Inferior parietal cortex (tissue), 1 donor: ENCODE measurements around the gene CFAP61.
"Not testable (repeated sequence)": the region's sequence is repeated elsewhere in the genome, so short reads cannot be mapped to it uniquely, and the experiment has no call there.

Experiments
- DNase-seq: peaks from one replicate; pipeline ENCODE4 v3.0.0-alpha.2; 2016; ENCODE audit errors: extremely low spot score

Gene CFAP61

DNA sequence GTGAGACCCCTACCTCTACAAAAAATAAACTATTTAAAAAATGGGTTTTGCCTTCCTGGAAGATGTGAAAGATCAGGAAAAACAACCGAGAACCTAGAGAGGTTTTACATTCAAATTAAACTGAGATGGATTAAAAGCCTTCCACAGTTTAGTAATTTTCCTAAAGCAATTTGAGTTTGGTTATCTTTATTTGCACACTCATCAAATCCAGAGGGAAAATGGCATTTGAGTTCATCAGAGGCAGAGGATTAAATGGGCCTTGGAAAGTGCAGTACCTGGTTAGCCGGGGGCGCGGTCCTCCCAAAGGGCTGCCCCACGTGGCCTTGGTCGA lies 158.6 kb downstream of the CFAP61 start:
- no peak for DNase-seq

DNA sequence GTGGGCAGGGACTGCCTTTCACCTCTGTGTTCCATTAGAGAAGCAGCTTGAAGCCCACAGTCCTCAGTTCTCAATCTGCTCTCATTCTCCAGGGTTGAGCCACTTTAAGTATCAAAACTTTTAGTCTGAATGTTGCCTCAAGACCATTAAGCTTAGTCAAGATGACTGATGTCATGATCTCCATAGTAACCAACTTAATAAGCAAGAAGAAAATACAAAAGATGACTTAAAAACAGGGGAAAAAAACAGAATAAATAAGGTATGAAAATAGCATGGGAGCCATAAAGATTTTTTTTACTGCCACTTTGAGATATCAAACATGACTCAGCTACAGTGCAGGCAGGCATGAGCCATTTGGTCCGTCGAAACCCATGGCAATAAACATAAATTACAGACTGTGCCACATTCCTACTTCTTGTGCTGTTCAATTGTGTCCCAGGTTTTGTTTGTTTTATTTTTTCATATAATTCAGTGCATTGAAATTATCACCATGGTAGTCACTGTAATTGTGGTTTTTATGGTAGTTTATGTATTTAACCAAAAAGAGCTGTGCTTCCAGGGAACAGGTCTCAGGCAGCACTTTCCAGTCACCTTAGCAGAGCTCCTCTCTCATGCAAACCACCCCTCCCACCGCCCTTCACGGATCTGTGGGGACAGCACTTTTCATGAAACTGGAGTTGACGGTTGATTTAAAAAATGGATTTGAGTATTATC lies 159.1 kb downstream of the CFAP61 start:
- DNase-seq: no peak

DNA sequence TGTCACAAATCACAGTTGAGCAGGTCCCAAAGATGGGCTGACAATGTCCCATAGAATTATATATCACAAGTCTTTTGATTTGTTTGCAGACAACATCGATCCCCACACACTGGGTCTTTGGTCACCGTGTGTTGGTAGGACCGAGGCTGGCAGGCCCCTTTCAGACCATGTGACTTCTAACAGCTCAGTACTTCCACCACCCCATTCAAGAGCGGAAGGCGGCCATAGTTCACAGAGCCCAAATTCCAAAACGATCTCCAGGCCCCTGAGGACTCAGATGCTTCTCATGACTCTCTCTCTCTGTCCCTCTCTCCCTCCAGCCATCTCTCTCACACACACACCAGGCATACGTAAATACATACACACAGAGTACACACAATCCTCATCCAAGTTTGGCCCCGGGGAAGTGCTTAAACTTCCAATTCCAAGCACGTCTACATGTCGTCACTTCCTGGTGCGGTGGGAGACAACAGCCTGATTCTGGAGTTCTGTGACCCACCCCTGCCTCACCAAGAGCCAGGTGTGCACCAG lies 159.7 kb downstream of the CFAP61 start:
- DNase-seq: no peak

DNA sequence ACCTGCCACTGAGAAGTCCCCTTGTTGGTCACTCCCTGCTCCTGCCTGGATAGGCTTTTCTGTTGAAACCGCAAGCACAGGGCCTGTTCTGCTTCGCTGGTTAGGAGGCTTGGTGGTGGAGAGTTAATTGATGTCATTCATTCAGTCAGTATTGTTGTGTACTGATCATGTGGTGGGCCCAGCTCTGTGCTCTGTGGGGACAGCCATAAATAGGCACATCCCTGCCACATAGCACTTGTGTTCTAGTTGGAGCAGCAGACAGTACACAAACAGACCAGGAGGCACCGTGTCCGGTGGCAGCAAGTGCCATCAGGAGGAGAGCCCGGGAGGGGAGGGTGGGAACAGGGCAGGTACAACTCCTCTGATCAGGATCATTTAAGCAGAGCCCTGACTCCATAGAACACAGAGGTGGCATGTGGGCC lies 160.4 kb downstream of the CFAP61 start:
- DNase-seq: no peak

DNA sequence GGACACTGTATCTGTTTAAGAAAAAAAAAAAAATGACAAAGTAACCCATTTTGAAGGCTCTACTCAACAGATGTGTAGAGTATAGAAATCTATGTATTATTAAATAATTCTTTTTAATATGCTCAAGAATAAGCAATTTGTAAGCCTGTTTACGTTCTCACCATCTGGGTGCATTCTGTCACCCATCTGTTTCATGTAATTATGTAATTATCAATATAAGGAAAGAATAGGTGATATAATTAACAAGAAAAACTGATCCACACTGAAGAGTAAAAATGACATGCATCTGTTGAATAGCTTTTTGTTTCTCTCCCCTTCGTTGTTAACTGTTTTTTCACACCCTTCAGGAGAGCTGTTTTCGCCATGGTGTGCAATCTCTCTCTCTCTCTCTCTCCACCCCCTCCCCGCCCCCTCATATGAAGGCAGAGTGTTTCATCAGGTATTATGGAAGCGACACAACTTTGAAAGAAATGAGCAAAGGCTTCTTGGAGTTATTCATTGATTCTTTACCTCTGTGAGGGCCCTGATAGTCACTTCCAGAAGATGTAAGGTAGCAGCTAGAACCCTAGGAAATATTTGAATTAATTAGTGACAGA lies 161.3 kb downstream of the CFAP61 start:
- DNase-seq: no peak

DNA sequence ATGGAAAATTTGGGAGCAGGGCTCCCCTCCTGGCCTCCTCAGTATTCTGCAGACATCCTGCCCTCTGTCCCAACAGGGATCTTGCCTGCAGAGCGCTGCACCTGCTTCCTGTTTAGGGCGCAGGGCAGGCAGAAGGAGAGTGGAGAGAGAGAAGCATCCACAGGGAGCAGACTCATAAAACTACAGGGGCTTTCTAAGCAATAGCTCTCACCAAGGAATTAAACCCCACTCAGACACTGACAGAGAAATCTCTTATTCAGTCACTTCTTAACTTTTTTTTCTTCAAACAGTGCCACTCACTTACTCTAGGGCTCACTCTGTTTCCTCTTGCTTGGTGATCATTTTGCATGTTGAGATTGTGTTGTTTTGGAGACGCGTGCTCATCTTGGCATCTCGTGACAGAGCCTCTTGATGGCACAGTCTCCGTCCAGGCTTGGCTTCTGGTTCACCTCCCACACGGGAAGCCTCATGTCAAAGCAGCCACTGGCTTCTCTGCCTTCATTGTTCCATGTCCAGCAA lies 162.5 kb downstream of the CFAP61 start:
- DNase-seq: no peak

DNA sequence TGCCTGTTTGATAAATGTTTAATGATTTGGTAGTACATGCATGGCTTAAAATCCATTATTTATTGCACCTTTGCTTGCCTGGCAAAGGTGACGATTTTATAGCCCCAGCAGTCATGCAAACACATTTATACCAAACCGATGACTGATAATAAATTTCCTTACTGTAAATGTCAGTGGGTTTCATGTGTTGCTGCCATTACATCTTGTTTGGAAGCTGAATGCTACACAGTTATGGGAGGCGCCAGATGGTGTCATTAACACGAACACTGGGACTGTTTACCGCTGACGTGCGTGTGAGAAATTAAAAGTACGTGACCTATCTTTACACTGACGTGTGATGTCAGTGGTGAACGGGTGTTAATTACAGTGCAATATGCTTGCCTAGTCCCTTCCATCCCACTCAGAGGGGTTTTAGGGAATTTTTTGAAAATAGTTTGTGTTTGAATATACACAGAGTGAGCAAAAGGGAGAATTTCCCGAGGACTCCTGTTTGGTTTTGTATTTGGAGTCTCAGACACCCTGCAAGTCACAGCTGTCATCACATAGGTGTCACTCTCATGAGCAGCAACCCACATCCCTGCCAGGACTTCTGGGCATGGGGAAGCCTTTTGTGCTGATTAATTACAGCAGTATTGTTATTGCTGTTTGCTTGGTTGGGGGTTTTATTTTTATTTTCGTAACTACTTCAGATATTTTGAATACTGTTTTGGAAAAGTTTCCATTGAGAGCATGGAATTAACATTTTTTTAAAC lies 163.8 kb downstream of the CFAP61 start:
- DNase-seq: no peak

DNA sequence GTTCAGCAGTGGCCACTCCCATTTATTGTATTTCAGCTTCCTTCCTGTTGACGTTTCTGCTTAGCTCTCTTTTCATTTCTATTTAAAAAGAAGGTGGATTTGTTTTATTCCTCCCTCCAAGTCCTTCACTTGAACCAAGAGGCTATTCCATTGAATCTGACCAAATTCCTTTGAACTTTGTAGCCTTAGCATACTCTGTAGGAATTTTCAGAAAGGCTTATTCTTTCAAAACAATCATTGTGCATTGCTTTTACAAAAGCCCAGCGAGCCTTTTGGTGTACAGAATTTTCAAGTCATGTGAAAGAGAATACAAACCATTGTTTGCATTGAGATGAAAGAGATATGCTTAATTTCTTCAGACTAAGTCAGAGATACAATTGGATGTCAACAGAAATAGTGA lies 164.6 kb downstream of the CFAP61 start:
- no peak for DNase-seq

DNA sequence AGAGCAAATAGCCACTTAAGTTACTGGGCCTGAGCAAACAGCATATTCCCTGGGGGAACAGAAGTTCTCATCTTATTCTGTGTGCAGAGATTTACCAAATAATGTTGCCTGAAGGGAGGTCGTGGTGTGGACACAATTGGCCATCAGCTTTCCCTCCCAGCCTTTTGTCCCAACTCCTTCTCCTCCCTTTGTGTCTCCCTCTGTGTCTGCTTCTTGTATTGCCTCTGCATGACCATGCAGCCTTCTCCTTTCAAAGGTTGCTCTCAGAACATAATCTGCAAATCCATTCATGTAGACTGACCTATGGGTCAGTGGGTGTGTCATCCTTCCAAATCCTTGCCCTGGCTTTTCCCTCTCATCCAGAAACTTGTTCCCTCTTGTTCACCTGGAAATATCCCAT lies 165.3 kb downstream of the CFAP61 start:
- no peak for DNase-seq

DNA sequence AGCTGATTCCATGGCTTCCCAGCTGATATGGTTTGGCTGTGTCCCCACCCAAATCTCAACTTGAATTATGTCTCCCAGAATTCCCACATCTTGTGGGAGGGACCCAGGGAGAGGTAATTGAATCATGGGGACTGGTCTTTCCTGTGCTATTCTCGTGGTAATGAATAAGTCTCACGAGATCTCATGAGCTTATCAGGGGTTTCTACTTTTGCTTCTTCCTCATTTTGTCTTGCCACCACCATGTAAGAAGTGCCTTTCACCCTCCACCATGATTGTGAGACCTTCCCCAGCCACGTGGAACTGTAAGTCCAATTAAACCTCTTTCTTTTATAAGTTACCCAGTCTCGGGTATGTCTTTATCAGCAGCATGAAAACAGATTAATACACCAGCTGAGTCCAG lies 165.8 kb downstream of the CFAP61 start:
- not testable (repeated sequence) for DNase-seq

DNA sequence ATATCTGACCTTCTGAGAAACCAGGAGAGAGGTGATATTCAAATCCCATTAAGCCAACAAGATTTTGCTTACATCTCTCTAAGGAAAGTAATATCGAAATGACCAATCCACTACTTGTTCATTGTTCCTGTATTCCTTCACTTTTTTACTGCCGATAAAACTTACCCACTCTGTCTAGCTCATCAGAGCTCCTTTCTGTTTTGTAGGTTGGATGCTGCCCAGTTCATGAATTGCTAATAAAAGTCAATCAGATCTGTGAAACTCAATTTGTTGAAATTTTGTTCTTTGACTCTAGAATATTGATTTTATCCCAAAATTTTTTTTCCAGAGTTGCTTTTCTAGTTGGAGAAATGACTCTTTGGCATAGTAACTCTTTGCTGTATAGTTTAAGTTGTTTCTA lies 166.7 kb downstream of the CFAP61 start:
- DNase-seq: no peak

DNA sequence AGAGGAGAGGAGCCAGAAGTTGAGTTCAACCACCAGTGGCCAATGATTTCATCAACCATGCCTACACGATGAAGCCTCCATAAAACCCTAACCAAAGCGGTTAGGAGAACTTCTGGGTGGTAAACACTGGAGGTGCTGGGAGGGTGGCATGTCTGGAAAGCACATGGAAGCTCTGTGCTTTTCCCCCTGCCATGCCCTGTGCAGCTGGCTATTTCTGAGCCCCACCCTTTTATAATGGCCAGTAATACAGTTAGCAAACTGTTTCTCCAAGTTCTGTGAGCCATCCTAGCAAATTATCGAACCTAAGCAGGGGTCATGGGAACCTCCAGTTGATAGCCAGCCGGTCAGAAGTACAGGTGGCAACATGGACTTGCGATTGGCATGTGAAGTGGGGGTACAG lies 167.8 kb downstream of the CFAP61 start:
- no peak for DNase-seq

DNA sequence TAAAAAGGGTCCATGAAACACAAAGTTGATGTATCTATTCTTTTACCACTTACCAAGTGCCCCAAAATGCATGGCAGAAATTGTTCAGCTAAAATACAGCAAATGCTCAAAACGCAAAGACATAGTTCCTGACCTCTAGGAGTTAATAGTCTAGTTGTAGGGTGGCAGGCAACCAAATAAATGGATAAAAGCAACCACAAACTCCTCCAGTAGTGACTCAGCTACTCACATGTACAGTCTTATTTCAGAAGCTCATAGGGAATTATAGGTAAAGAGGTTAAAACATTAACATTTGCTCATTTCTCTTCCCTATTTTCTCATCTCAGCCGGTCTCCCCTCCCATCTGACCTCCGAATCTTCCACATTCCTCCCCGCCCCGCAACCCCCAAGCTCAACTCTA lies 171.6 kb downstream of the CFAP61 start:
- no peak for DNase-seq

DNA sequence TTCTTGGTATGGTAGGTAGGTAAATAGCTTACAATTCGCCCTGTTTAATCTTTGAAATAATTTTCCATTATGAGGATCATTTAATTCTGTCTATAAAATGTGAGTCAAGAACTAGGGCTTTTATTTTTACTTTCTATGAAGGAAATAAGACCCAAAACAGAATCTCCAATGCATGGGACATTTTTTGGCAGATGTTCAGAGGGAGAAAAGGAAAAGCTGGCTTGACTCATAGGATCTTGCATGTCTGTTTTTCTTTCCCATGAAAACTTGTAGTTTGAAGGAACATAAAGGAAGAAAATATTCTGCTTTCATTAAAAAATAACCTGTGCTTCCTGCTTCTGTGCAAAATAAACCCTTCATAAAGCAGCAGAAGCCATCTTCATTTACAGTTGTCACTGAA lies 172.5 kb downstream of the CFAP61 start:
- DNase-seq: no peak

DNA sequence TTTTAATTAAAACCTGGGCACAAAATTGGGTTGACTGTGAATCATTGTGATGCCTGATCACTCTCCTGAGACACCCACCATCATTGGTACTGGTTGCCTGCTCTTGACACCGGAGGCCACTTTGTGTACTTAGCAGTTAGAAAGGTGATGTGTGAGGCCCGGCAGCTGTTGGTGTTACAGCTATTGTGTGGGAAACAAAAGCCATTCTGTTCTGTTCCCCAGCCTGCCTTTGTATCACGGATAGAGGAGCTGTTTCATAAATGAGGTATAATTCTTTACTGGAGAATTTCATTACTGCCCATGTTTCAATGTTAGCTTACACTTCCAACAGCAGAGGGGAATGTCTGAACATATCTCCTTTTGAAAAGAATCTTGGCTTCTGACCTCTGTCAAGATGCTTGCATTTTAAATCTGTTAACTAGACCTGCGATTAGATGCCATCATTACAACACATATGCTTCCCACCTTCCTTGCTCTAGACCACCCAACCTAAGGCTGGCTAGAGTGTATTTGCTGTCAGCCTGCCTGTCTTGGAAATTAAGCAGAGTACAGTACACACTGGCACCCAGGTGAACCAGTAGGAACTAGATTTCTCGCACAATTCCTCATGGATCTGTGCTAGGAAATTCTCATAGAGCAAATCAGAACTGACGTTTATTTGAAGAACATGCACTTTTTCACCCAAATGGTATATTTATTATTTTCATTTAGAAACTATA lies 173.2 kb downstream of the CFAP61 start:
- DNase-seq: no peak

DNA sequence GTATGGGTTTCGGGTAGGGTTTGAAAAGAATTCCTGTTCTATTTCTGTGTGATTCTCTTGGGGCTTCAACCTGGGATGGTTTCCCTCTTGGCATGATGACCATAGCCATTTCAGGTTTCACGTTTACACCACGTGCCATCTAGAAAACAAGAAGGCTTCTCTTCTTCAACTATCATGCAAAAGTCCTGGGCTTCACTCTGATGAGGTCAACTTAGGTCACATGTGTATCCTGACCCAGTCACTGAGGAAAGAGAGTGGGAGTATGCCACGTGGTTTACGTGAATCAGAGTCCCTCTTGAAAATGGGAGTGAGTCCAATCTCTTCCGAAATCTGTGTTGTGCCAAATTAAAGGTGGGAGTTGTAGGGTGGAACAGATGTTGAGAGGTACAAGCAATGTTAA lies 174.2 kb downstream of the CFAP61 start:
- DNase-seq: no peak

DNA sequence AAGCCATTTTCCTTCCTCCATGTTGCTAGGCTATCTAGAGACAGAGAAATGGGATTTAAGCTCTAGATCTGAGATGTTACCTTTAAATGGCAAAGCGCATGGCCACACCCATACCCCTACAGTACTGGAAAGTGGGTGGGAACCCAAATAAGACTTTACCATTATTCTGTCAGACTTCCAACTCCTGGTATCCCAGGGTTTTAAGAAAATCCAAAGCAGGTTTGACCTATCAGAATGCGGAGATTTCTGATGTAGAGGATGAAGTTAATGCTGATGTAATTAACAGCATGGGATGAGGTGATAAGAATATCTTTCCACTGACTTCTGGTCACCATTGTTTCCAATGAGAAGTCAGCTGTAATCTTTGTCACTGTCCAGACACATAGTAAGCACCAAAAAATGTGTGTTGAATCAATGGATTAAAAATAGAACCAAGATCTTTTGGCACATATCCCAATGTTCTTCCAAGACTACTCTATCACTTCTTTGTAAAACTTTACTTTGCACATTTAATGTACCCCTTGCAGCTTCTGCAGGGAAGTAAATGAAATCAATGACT lies 174.8 kb downstream of the CFAP61 start:
- DNase-seq: no peak

DNA sequence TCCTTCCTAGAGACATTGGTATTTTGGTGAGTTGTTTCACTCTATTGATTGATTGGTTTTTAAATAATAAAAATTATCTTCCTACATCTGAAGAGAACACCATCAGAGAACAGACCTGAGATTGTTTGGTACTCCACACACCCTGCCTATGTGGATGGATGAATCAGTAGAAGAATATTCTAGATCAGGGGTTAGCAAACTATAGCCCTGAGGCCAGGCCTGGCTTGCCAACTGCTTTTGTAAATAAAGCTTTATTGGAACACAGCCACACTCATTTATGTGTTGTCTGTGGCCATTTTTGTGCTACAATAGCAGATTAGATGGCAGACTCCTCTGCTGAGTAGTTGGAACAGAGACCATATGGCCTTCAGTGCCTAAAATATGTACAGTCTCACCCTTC lies 176.0 kb downstream of the CFAP61 start:
- DNase-seq: no peak

DNA sequence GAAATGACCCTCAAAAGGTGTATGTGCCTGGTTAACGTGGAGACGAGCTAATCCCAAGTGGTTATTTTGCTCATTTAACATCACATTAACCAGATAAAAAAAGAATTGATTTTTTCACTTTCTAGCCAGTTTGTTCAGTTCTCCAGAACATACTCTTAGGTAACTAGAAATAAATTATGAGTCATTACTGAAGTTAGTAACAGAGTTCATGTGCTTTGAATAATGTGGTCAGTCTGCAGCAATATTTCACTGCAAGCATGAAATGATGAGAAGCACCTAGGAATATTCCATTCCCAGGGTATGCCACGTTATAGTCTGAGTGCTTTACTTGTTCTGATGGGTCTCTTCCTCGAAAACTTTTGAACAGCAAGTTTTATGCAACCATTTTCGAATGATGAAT lies 177.3 kb downstream of the CFAP61 start:
- DNase-seq: no peak

DNA sequence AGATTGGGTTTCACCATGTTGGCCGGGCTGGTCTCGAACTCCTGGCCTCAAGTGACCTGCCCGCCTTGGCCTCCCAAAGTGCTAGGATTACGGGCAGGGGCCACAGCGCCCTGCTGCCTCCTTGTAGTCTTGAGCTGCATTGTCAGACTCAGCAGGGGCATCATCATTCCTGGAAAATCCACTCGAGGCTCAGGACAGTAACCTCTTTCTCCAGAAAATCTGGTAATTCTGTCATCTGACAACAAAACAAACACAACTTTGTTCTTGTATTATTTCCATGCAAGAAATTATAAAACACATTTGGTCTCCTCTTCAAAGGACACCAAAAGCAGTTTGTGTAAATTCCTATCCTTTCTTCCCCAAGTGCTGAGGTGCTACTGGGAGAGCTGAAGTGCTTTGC lies 178.4 kb downstream of the CFAP61 start:
- no peak for DNase-seq

DNA sequence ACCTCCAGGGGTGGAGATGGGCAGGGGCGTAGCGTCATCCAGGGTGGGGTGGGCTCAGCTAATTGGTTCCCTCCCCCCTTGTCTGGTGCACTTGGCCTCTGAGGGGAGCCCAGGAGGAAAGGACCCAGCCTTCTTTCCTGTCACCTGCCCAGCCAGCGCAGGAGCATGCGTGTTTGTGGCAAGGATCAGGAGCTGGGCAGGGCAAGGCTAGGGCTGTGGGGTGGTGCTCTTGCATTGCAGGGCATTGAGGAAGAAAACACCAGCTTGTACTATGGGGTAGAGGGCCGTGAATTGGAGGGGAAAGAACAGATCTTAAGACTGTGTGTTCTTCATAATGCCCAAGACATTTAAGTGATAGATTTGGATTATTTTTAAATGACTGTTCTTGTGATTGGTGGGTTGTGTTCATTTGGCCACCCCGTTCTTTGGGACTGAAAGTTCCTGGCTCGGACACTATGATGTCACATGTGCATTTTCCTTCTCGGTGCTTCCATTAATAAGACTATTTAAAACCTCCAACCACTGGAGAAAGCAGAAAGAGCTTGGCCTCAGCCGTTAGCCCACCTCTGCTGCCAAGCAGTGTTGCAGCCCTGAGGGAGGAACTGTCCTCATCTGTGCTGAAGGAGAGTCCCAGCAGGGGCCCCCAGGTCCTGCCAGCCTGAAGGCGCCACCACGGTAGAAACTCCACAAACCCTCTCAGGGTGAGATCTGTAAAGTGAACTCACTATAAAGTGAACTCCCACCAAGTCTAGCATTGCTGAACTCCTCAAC lies 179.4 kb downstream of the CFAP61 start:
- DNase-seq: no peak
